CD4-positive, alpha-beta T cell treated with Interleukin-4 for 4 hours (primary cell): Measurements from ENCODE around the gene ZNF699.
"Not testable (repeated sequence)": the region's sequence is repeated elsewhere in the genome, so short reads cannot be mapped to it uniquely, and the experiment has no call there.

Experiments
- DNase-seq: peaks from one replicate; pipeline ENCODE4 v3.0.0-alpha.2; 2020

The ZNF699 gene

GRCh38 chr19:9283485-9283884, 26.2 kb downstream of the ZNF699 start:
- DNase-seq = not testable (repeated sequence)

- DNase-seq = no peak
Measured at GRCh38 chr19:9251236-9251635, 58.4 kb downstream of the ZNF699 start.

DNA sequence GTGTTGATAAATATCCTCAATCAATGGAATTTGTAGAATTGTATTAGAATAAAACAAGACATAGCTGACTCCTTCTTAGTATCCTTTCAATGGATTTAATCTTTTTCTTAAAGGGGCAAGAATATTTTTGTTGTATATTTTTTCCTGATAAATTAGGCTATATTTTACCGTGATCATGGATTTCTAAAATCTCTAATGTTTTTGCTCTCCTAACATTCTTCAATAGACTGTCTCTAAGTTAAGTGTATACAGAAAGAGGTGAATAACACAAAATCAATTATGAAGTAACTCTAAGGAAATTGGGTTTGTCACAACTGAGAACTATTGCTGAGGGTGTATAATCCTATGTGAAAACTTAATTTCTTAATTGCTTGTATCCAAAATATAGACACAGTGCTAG, 59.0 kb downstream of the ZNF699 start, which contains the start of gene OR7E24:
TSS of gene OR7E24 (plus strand) at position 301 of the 400 bp plus-strand sequence. CDS start 114 bp downstream, outside the sequence.
- no peak for DNase-seq
